ENCODE measurements around the gene AP2B1. TPM values are rescaled to one million over a fixed set of nuclear protein-coding genes. Genes with fewer than 3 reads are reported as not detected.
A peak's percentile ranks its signal among the peaks of the same experiment; 100 is the strongest.
"Not testable (repeated sequence)": the region's sequence is repeated elsewhere in the genome, so short reads cannot be mapped to it uniquely, and the experiment has no call there.

The AP2B1 gene
- total and polyA plus RNA-seq, 3 experiments from 2014 or later, result 67.9 to 178 (median 163) TPM

DNA sequence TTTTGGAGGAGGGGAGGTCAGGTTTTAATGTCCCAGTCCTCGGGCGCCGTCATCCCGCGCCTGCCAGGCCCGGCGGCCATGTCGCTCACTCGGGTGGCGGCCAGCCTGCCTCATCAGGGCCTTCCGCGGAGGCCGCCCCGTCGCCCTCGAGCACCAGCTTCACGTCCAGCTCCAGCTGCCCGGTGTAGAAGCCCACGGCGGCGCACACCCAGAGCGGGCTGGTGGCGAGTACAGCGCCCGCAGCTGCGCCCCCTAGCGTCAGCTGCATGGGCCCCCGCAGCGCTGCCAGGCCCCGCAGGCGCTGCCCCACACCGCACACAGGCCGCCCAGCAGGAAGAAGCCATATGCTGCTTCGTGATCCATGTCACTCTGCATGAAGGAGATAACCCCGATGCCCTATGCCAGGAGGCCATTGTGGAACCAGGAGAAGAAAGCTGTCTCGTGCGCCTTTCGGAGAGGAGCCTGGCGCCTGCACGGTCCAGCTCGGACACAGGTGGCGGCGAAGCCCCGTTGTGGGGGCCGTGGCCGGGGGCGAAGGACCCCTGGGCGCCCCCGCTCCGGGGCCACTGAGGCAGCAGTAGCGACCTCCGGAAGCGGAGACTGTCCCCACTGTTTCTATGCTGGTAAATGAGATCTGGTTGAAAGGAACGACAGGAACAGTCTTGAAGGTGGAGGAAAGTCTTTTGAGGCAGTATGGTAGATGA, 9.6 kb downstream of the AP2B1 start:
- Mint-ChIP-seq H3K4me1 (peaks cover 7 to 42% (median 30%) of the 10 kb centered on the region in 3 donors), H3K9me3 (no peaks in the 10 kb centered on the region), H3K27ac (peak overlapping the region in 1 of 8 donors; percentile 13), H3K27me3 (no peaks in the 10 kb centered on the region), H3K36me3 (peaks cover 24 to 72% (median 30%) of the 10 kb centered on the region in 3 donors), H3K4me3 (no peak overlapping the region)
- H3K27ac ChIP-seq (ENCODE audit: low read depth, low read length), result no peak overlapping the region
- CTCF ChIA-PET, result interaction anchor here (0.7 to 1.1 kb wide), 3 partner anchors 11 to 18 kb away, joined by 3 to 6 read pairs (median 3); partner anchors contain the start of gene PEX12
- POLR2A ChIA-PET, result interaction anchor here (0.7 kb wide), 1 partner anchor 519 kb away, joined by 3 read pairs; no protein-coding TSS in a partner anchor
- no peak overlapping the region for H3K4me3 ChIP-seq (ENCODE audit: low read length)
- no peaks in the 10 kb centered on the region for H3K9me3 ChIP-seq (ENCODE audit: low read length)
- peaks cover 30% of the 10 kb centered on the region for H3K36me3 ChIP-seq (ENCODE audit: insufficient read depth, low read length)
- no peak for DNase-seq
- no peaks in the 10 kb centered on the region for H3K27me3 ChIP-seq (ENCODE audit: insufficient read depth, low read length, poor library complexity, severe bottlenecking)
- H3K4me1 ChIP-seq (ENCODE audit: insufficient read depth, low read length), result no peaks in the 10 kb centered on the region

DNA sequence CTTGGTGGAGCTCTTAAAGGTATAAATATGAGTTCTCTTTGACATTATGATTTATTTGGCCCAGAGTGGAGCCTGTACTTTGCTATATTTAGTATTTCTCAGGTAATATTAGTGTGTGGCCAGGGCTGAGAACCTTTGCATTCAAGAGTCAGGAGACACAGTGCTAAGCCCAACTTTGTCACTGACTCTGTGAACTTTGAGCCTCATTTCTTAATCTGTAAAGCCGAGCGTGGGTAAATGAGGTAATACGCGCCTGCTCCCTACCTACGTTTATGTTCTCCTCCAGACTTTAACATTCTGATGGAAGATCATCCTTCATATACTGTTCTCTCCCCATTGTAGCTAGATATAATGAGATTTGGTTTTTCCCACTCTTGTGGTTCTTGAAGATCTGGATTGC, 10.5 kb downstream of the AP2B1 start:
- Histone ChIP-seq H3K4me3 (ENCODE audit: low read length) (no peak overlapping the region), H3K36me3 (ENCODE audit: insufficient read depth, low read length) (peaks cover 30% of the 10 kb centered on the region), H3K27ac (ENCODE audit: low read depth, low read length) (no peak overlapping the region), H3K9me3 (ENCODE audit: low read length) (no peaks in the 10 kb centered on the region), H3K27me3 (ENCODE audit: insufficient read depth, low read length, poor library complexity, severe bottlenecking) (no peaks in the 10 kb centered on the region), H3K4me1 (ENCODE audit: insufficient read depth, low read length) (no peaks in the 10 kb centered on the region)
- H3K4me1 Mint-ChIP-seq, result peaks cover 7 to 37% (median 31%) of the 10 kb centered on the region in 3 donors
- peaks cover 24 to 78% (median 33%) of the 10 kb centered on the region in 3 donors for H3K36me3 Mint-ChIP-seq
- H3K9me3 Mint-ChIP-seq, result no peaks in the 10 kb centered on the region
- H3K4me3 Mint-ChIP-seq, result no peak overlapping the region
- peak overlapping the region in 2 of 8 donors; percentile 8 to 36 for H3K27ac Mint-ChIP-seq
- ChIA-PET CTCF (interaction anchor here (1.1 kb wide), 1 partner anchor 16 kb away, joined by 4 read pairs; no protein-coding TSS in a partner anchor), POLR2A (no interaction called here)
- no peak for DNase-seq
- no peaks in the 10 kb centered on the region for H3K27me3 Mint-ChIP-seq

DNA sequence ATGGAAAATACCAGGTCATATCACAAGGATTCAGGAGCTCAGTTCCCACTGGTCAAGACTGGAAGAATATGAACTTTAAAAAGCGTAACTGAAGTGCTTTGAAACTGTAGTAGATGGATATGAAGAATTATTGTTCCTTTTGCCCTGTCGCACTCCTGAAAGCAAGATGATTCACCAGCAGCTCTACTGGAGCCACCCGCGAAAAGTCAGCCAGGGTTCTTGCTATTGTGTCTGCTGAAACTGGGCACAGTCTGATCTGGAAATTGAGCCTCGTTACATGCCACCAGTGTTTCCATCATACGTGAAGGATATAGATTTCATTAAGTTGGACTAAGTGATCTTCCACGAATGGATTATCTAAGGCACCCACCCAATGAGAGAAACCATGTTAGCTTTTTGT, 16.6 kb downstream of the AP2B1 start:
- no peak for DNase-seq
- Histone ChIP-seq H3K4me1 (ENCODE audit: insufficient read depth, low read length) (no peaks in the 10 kb centered on the region), H3K27ac (ENCODE audit: low read depth, low read length) (no peak overlapping the region), H3K27me3 (ENCODE audit: insufficient read depth, low read length, poor library complexity, severe bottlenecking) (no peaks in the 10 kb centered on the region), H3K4me3 (ENCODE audit: low read length) (no peak overlapping the region), H3K36me3 (ENCODE audit: insufficient read depth, low read length) (peaks cover 42% of the 10 kb centered on the region), H3K9me3 (ENCODE audit: low read length) (no peaks in the 10 kb centered on the region)
- Mint-ChIP-seq H3K4me3 (no peak overlapping the region), H3K27ac (peak overlapping the region in 2 of 8 donors; percentile 32 to 46), H3K4me1 (peaks cover 0 to 10% (median 6%) of the 10 kb centered on the region in 3 donors), H3K9me3 (no peaks in the 10 kb centered on the region), H3K27me3 (no peaks in the 10 kb centered on the region), H3K36me3 (peaks cover 3 to 80% (median 32%) of the 10 kb centered on the region in 3 donors)
- CTCF ChIA-PET, result interaction anchor here (1.0 to 1.5 kb wide), 3 partner anchors 10 to 161 kb away, joined by 3 to 4 read pairs (median 3); no protein-coding TSS in a partner anchor
- POLR2A ChIA-PET, result no interaction called here

GRCh38 chr17:35605678-35606077, 18.6 kb downstream of the AP2B1 start:
- Histone ChIP-seq H3K9me3 (ENCODE audit: low read length) (no peaks in the 10 kb centered on the region), H3K27me3 (ENCODE audit: insufficient read depth, low read length, poor library complexity, severe bottlenecking) (no peaks in the 10 kb centered on the region), H3K27ac (ENCODE audit: low read depth, low read length) (no peak overlapping the region), H3K36me3 (ENCODE audit: insufficient read depth, low read length) (peaks cover 37% of the 10 kb centered on the region), H3K4me1 (ENCODE audit: insufficient read depth, low read length) (no peaks in the 10 kb centered on the region), H3K4me3 (ENCODE audit: low read length) (no peak overlapping the region)
- no peaks in the 10 kb centered on the region for H3K27me3 Mint-ChIP-seq
- H3K4me1 Mint-ChIP-seq, result peaks cover 0 to 10% (median 6%) of the 10 kb centered on the region in 3 donors
- H3K27ac Mint-ChIP-seq, result peak overlapping the region in 2 of 8 donors; percentile 32 to 80
- H3K9me3 Mint-ChIP-seq, result no peaks in the 10 kb centered on the region
- CTCF ChIA-PET, result interaction anchor here (1.7 kb wide), 1 partner anchor 142 kb away, joined by 5 read pairs; no protein-coding TSS in a partner anchor
- H3K4me3 Mint-ChIP-seq, result no peak overlapping the region
- DNase-seq, result no peak
- peaks cover 3 to 80% (median 31%) of the 10 kb centered on the region in 3 donors for H3K36me3 Mint-ChIP-seq
- POLR2A ChIA-PET, result no interaction called here

DNA sequence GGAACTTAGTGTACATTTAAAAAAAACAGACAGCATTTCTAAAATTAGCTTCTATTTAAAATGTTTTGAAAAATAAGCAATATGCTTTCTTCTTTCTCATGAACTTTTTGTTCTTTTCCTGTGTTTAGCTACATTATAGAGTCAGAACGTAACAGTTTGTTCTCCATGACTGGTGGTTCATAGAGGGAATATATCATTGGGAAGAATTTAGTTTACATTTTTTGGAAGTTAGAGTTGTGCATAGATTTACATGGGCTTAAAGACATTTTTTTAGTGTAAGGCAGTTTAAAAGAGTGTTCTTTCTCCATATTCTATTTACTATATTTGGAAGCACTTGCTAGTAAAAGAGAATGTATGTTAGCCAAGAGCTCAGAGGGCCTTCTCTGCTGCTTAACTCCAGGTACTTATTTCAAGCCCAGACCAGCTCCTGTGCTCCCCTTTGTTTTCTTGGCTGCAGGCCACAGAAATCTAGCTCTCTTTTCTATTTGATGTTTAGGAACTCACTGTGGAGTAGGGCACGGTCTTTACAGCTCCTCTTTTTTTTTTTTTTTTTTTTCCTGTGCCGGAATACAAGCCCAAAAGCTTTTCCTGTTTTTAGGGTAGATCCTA, 20.2 kb downstream of the AP2B1 start:
- CTCF ChIA-PET, result interaction anchor here (1.0 to 1.2 kb wide), 3 partner anchors 58 to 295 kb away, joined by 3 to 4 read pairs (median 4); no protein-coding TSS in a partner anchor
- POLR2A ChIA-PET, result interaction anchor here (0.6 to 0.7 kb wide), 2 partner anchors 184 to 234 kb away, joined by 4 to 6 read pairs; partner anchors contain the start of gene SLFN11
- Histone ChIP-seq H3K27ac (ENCODE audit: low read depth, low read length) (no peak overlapping the region), H3K4me3 (ENCODE audit: low read length) (no peak overlapping the region), H3K9me3 (ENCODE audit: low read length) (no peaks in the 10 kb centered on the region), H3K27me3 (ENCODE audit: insufficient read depth, low read length, poor library complexity, severe bottlenecking) (no peaks in the 10 kb centered on the region), H3K36me3 (ENCODE audit: insufficient read depth, low read length) (peaks cover 34% of the 10 kb centered on the region), H3K4me1 (ENCODE audit: insufficient read depth, low read length) (no peaks in the 10 kb centered on the region)
- DNase-seq, result no peak
- H3K36me3 Mint-ChIP-seq, result peaks cover 3 to 76% (median 26%) of the 10 kb centered on the region in 3 donors
- H3K9me3 Mint-ChIP-seq, result no peaks in the 10 kb centered on the region
- H3K4me1 Mint-ChIP-seq, result peaks cover 0 to 10% (median 7%) of the 10 kb centered on the region in 3 donors
- H3K27me3 Mint-ChIP-seq, result no peaks in the 10 kb centered on the region
- no peak overlapping the region for H3K4me3 Mint-ChIP-seq
- no peak overlapping the region for H3K27ac Mint-ChIP-seq

- H3K36me3 Mint-ChIP-seq, result peaks cover 3 to 73% (median 20%) of the 10 kb centered on the region in 3 donors
- Histone ChIP-seq H3K9me3 (ENCODE audit: low read length) (no peaks in the 10 kb centered on the region), H3K4me3 (ENCODE audit: low read length) (no peak overlapping the region), H3K4me1 (ENCODE audit: insufficient read depth, low read length) (no peaks in the 10 kb centered on the region), H3K27ac (ENCODE audit: low read depth, low read length) (no peak overlapping the region), H3K27me3 (ENCODE audit: insufficient read depth, low read length, poor library complexity, severe bottlenecking) (no peaks in the 10 kb centered on the region), H3K36me3 (ENCODE audit: insufficient read depth, low read length) (peaks cover 26% of the 10 kb centered on the region)
- DNase-seq, result no peak
- H3K4me1 Mint-ChIP-seq, result peaks cover 7 to 22% (median 12%) of the 10 kb centered on the region in 3 donors
- H3K27me3 Mint-ChIP-seq, result no peaks in the 10 kb centered on the region
- H3K4me3 Mint-ChIP-seq, result no peak overlapping the region
- POLR2A ChIA-PET, result interaction anchor here (0.6 kb wide), 1 partner anchor 74 kb away, joined by 3 read pairs; no protein-coding TSS in a partner anchor
- H3K27ac Mint-ChIP-seq, result no peak overlapping the region
- CTCF ChIA-PET, result no interaction called here
- H3K9me3 Mint-ChIP-seq, result no peaks in the 10 kb centered on the region
Observed at GRCh38 chr17:35609831-35610230, 22.7 kb downstream of the AP2B1 start.

DNA sequence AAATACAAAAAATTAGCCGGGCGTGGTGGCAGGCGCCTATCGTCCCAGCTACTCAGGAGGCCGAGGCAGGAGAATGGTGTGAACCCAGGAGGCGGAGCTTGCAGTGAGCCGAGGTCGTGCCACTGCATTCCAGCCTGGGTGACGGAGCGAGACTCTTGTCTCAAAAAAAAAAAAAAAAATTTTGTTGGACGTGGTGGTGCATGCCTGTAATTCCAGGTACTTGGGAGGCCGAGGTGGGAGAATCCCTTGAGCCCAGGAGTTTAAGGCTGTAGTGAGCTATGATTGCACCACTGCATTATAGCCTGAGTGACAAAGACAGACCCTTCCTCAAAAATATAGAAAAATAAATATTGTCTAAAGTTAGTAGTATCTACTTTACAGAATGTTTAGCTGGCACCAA, 23.6 kb downstream of the AP2B1 start:
- not testable (repeated sequence) for H3K9me3 ChIP-seq (ENCODE audit: low read length); H3K9me3 Mint-ChIP-seq; H3K27me3 Mint-ChIP-seq; H3K4me3 Mint-ChIP-seq; H3K27me3 ChIP-seq (ENCODE audit: insufficient read depth, low read length, poor library complexity, severe bottlenecking); H3K4me3 ChIP-seq (ENCODE audit: low read length); H3K27ac Mint-ChIP-seq; H3K4me1 ChIP-seq (ENCODE audit: insufficient read depth, low read length); H3K27ac ChIP-seq (ENCODE audit: low read depth, low read length); DNase-seq
- CTCF ChIA-PET, result interaction anchor here (1.4 kb wide), 1 partner anchor 15 kb away, joined by 6 read pairs; no protein-coding TSS in a partner anchor
- H3K4me1 Mint-ChIP-seq, result peaks cover 7 to 20% (median 8%) of the 10 kb centered on the region in 3 donors
- peaks cover 23% of the 10 kb centered on the region for H3K36me3 ChIP-seq (ENCODE audit: insufficient read depth, low read length)
- H3K36me3 Mint-ChIP-seq, result peaks cover 3 to 73% (median 17%) of the 10 kb centered on the region in 3 donors
- POLR2A ChIA-PET, result interaction anchor here (0.6 kb wide), 1 partner anchor 432 kb away, joined by 3 read pairs; no protein-coding TSS in a partner anchor
